ENCODE measurements around the gene HDAC4.

DNA sequence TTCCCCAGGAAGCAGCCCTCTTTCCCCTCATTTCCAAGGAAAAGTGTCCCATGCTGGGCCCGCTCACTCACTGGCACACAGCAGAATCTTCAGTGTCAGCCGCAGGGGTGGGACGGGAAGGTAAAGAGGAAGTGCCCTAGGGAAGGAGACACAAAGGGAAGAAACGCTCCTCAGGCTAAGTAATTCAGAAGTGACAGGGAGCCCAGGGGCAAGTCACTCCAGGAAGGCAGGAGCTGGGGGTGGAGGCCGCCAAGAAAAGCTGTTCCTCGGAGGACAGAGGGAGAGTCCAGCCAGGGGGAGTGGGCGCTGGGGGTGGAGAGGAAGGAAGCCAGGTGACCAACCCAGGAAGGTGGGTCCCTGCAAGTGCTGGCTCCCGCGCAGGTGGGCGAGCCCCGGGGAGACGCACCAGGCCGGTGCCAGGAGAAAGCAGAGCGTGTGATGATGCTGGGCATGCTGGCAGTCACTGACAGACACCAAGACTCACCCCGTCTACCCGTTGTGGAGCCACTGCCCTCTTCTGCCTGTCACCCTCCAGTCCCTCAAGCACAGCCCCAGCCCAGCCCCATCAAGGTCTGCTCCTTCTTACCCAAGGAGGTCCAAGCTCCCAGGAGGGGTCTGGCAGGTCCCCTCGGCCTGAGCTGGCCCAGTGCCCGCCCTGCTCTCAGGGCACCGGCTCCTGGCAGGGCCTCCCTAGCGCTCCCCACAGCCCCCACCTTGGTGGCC, 21.7 kb downstream of the HDAC4 start:
- TF ChIP-seq, protein P1, sequence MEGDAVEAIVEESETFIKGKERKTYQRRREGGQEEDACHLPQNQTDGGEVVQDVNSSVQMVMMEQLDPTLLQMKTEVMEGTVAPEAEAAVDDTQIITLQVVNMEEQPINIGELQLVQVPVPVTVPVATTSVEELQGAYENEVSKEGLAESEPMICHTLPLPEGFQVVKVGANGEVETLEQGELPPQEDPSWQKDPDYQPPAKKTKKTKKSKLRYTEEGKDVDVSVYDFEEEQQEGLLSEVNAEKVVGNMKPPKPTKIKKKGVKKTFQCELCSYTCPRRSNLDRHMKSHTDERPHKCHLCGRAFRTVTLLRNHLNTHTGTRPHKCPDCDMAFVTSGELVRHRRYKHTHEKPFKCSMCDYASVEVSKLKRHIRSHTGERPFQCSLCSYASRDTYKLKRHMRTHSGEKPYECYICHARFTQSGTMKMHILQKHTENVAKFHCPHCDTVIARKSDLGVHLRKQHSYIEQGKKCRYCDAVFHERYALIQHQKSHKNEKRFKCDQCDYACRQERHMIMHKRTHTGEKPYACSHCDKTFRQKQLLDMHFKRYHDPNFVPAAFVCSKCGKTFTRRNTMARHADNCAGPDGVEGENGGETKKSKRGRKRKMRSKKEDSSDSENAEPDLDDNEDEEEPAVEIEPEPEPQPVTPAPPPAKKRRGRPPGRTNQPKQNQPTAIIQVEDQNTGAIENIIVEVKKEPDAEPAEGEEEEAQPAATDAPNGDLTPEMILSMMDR (IDR thresholded peaks at IDR 0.05): no peak
- no peak for TF ChIP-seq ZFX (IDR thresholded peaks at IDR 0.05; ENCODE audit: borderline replicate concordance)

Data from 22Rv1 (cell line).